Stimulated activated naive B cell treated with anti-CD40 and anti-IgM and Interleukin-4, amounts not matched to agents 10 μg/mL and 1 μg/mL and 100 μg/mL, for 72 hours (primary cell): ENCODE measurements around the gene GTPBP3.
A peak's percentile ranks its signal among the peaks of the same experiment; 100 is the strongest.

ENCODE experiments used
- ATAC-seq, 2 donors: fragments of 150-1000 bp; cut with Tn5 transposase; replicated peaks; 2 replicates each; pipeline ENCODE4 v1.10.0; 2021; ENCODE audit warnings: moderate library complexity in 1 of 2
- DNase-seq: peaks from one replicate; pipeline ENCODE4 v3.0.0; 2021
- H3K27ac Mint-ChIP-seq: one replicate; pipeline ENCODE4 v1.8.0; 2022; ENCODE audit warnings: mild to moderate bottlenecking, mixed read lengths
- H3K27me3 Mint-ChIP-seq, 2 donors: one replicate each; pipeline ENCODE4 v1.8.0; 2022; ENCODE audit warnings: mixed read lengths in 2 of 2
- H3K36me3 Mint-ChIP-seq, 2 donors: one replicate each; pipeline ENCODE4 v1.8.0; 2022; ENCODE audit warnings: mixed read lengths in 2 of 2, mild to moderate bottlenecking in 1 of 2
- H3K4me1 Mint-ChIP-seq, 2 donors: one replicate each; pipeline ENCODE4 v1.8.0; 2022; ENCODE audit warnings: mixed read lengths in 2 of 2, mild to moderate bottlenecking in 1 of 2
- H3K4me3 Mint-ChIP-seq, 2 donors: one replicate each; pipeline ENCODE4 v1.8.0; 2022; ENCODE audit warnings: mild to moderate bottlenecking in 2 of 2, mixed read lengths in 2 of 2, moderate library complexity in 1 of 2
- H3K9me3 Mint-ChIP-seq, 2 donors: one replicate each; pipeline ENCODE4 v1.8.0; 2022; ENCODE audit warnings: mixed read lengths in 2 of 2, mild to moderate bottlenecking in 1 of 2

GTPBP3 gene

GRCh38 chr19:17328517-17329365, 8.6 kb upstream of the GTPBP3 start:
- Mint-ChIP-seq H3K4me3 (peak overlapping the region; percentile 69 to 81), H3K27me3 (peaks cover 15 to 17% of the 10 kb centered on the region in 2 donors), H3K27ac (no peak overlapping the region), H3K4me1 (peaks cover 14 to 29% of the 10 kb centered on the region in 2 donors), H3K36me3 (peaks cover 6 to 10% of the 10 kb centered on the region in 2 donors), H3K9me3 (peaks cover 0 to 3% of the 10 kb centered on the region in 2 donors)
- peak; percentile 24 to 26 for ATAC-seq
- DNase-seq: no peak

- peaks cover 9 to 11% of the 10 kb centered on the region in 2 donors for H3K36me3 Mint-ChIP-seq
- peak overlapping the region in 1 of 2 donors; percentile 64 for H3K4me3 Mint-ChIP-seq
- H3K9me3 Mint-ChIP-seq: peaks cover 0 to 3% of the 10 kb centered on the region in 2 donors
- DNase-seq: no peak
- peaks cover 17 to 36% of the 10 kb centered on the region in 2 donors for H3K4me1 Mint-ChIP-seq
- peak overlapping the region; percentile 47 for H3K27ac Mint-ChIP-seq
- no peak for ATAC-seq
- H3K27me3 Mint-ChIP-seq: peaks cover 15 to 17% of the 10 kb centered on the region in 2 donors
Observed at GRCh38 chr19:17329366-17330261, 7.7 kb upstream of the GTPBP3 start.

- H3K27me3 Mint-ChIP-seq: peaks cover 15 to 17% of the 10 kb centered on the region in 2 donors
- peaks cover 9 to 11% of the 10 kb centered on the region in 2 donors for H3K36me3 Mint-ChIP-seq
- peak overlapping the region in 1 of 2 donors; percentile 20 for H3K4me3 Mint-ChIP-seq
- DNase-seq: no peak
- no peak for ATAC-seq
- no peak overlapping the region for H3K27ac Mint-ChIP-seq
- peaks cover 22 to 44% of the 10 kb centered on the region in 2 donors for H3K4me1 Mint-ChIP-seq
- peaks cover 0 to 3% of the 10 kb centered on the region in 2 donors for H3K9me3 Mint-ChIP-seq
Observed at GRCh38 chr19:17330262-17331044, 6.9 kb upstream of the GTPBP3 start.

GRCh38 chr19:17331045-17331558, 6.3 kb upstream of the GTPBP3 start:
- Mint-ChIP-seq H3K9me3 (peaks cover 0 to 3% of the 10 kb centered on the region in 2 donors), H3K4me3 (no peak overlapping the region), H3K36me3 (peaks cover 9 to 11% of the 10 kb centered on the region in 2 donors), H3K4me1 (peaks cover 22 to 46% of the 10 kb centered on the region in 2 donors), H3K27me3 (peaks cover 15 to 17% of the 10 kb centered on the region in 2 donors), H3K27ac (no peak overlapping the region)
- ATAC-seq: no peak
- no peak for DNase-seq

- Mint-ChIP-seq H3K36me3 (peaks cover 9 to 15% of the 10 kb centered on the region in 2 donors), H3K27me3 (peaks cover 15 to 17% of the 10 kb centered on the region in 2 donors), H3K4me1 (peaks cover 22 to 55% of the 10 kb centered on the region in 2 donors), H3K27ac (no peak overlapping the region), H3K4me3 (no peak overlapping the region), H3K9me3 (peaks cover 0 to 3% of the 10 kb centered on the region in 2 donors)
- ATAC-seq (no peak), DNase-seq (no peak)
Observed at GRCh38 chr19:17332360-17332676, 5.0 kb upstream of the GTPBP3 start.

- DNase-seq: no peak
- Mint-ChIP-seq H3K4me1 (peaks cover 21 to 55% of the 10 kb centered on the region in 2 donors), H3K9me3 (peaks cover 0 to 3% of the 10 kb centered on the region in 2 donors)
Observed at GRCh38 chr19:17332677-17333581, 4.4 kb upstream of the GTPBP3 start.

GRCh38 chr19:17333611-17334413, 3.5 kb upstream of the GTPBP3 start:
- Mint-ChIP-seq H3K4me3 (peak overlapping the region; percentile 68 to 89), H3K27ac (no peak overlapping the region), H3K9me3 (peaks cover 0 to 3% of the 10 kb centered on the region in 2 donors), H3K36me3 (peaks cover 15 to 17% of the 10 kb centered on the region in 2 donors), H3K4me1 (peaks cover 24 to 56% of the 10 kb centered on the region in 2 donors), H3K27me3 (peaks cover 15 to 17% of the 10 kb centered on the region in 2 donors)
- ATAC-seq: peak; percentile 33 to 45
- peak; percentile 52 for DNase-seq

More at GRCh38 chr19:17332677-17333581, 4.4 kb upstream of the GTPBP3 start:
- H3K27ac Mint-ChIP-seq: no peak overlapping the region
- no peak overlapping the region for H3K4me3 Mint-ChIP-seq
- peaks cover 15 to 17% of the 10 kb centered on the region in 2 donors for H3K27me3 Mint-ChIP-seq
- no peak for ATAC-seq
- peaks cover 9 to 15% of the 10 kb centered on the region in 2 donors for H3K36me3 Mint-ChIP-seq

GRCh38 chr19:17334414-17335409, 2.6 kb upstream of the GTPBP3 start, which contains the start of gene ANO8:
Gene ANO8, minus strand, starts transcription at chr19:17334855. Its CDS starts 185 bp downstream, at chr19:17334670.
- ATAC-seq (peak; percentile 66 to 72), DNase-seq (peak; percentile 97)
- Mint-ChIP-seq H3K4me3 (peak within 1 kb of the TSS; percentile 85 to 89), H3K27me3 (peaks cover 15 to 17% of the 10 kb centered on the region in 2 donors), H3K27ac (peak within 1 kb of the TSS; percentile 67), H3K9me3 (peaks cover 0 to 3% of the 10 kb centered on the region in 2 donors), H3K4me1 (peaks cover 22 to 55% of the 10 kb centered on the region in 2 donors), H3K36me3 (peaks cover 19 to 21% of the 10 kb centered on the region in 2 donors)

- Mint-ChIP-seq H3K4me1 (peaks cover 20 to 56% of the 10 kb centered on the region in 2 donors), H3K27me3 (peaks cover 8 to 13% of the 10 kb centered on the region in 2 donors), H3K36me3 (peaks cover 19 to 25% of the 10 kb centered on the region in 2 donors), H3K27ac (no peak overlapping the region), H3K4me3 (peak overlapping the region in 1 of 2 donors; percentile 94), H3K9me3 (peaks cover 0 to 3% of the 10 kb centered on the region in 2 donors)
- DNase-seq: no peak
- no peak for ATAC-seq
Observed at GRCh38 chr19:17335575-17335974, 1.8 kb upstream of the GTPBP3 start.

GRCh38 chr19:17337675-17338432, 501 bp downstream of the GTPBP3 start:
- DNase-seq (no peak), ATAC-seq (peak; percentile 5 to 7)
- H3K4me3 Mint-ChIP-seq: peak overlapping the region; percentile 89 to 94
- peaks cover 22 to 60% of the 10 kb centered on the region in 2 donors for H3K4me1 Mint-ChIP-seq
- H3K36me3 Mint-ChIP-seq: peaks cover 21 to 35% of the 10 kb centered on the region in 2 donors
- H3K9me3 Mint-ChIP-seq: peaks cover 0 to under 1% of the 10 kb centered on the region in 2 donors
- peaks cover under 1 to 2% of the 10 kb centered on the region in 2 donors for H3K27me3 Mint-ChIP-seq
- H3K27ac Mint-ChIP-seq: peak overlapping the region; percentile 88
